WTC11 (cell line): ENCODE results near the gene ZNF699. TPM values are rescaled to one million over a fixed set of nuclear protein-coding genes. Genes with fewer than 3 reads are reported as not detected.

Source experiments
- ATAC-seq: fragments of 200-7000 bp; cut with Tn5 transposase; 2 replicates; pipeline ENCODE4 v1.10.0; 2021; ENCODE audit warnings: mild to moderate bottlenecking, moderate library complexity
- CTCF ChIA-PET: fragments of 300-600 bp; sonication (Branson Sonifier 250); formaldehyde crosslinking; loops from one replicate; lab custom pipeline; 2021; ENCODE audit warnings: antibody characterized with exemption; lab: Charles Lee
- POLR2A ChIA-PET: fragments of 350-600 bp; sonication (Branson Sonifier 250); formaldehyde crosslinking; loops from one replicate; lab custom pipeline; 2021; ENCODE audit warnings: antibody characterized with exemption; lab: Charles Lee
- DNase-seq: peaks from one replicate; pipeline ENCODE4 v3.0.0; 2021; ENCODE audit warnings: low spot score
- H3K27ac Mint-ChIP-seq: 2 replicates; pipeline ENCODE4 v1.8.0; 2021; ENCODE audit warnings: mixed read lengths
- H3K27me3 Mint-ChIP-seq: 2 replicates; pipeline ENCODE4 v1.8.0; 2021; ENCODE audit warnings: low read depth, mild to moderate bottlenecking, moderate library complexity, mixed read lengths
- H3K36me3 Mint-ChIP-seq: 2 replicates; pipeline ENCODE4 v1.8.0; 2021; ENCODE audit warnings: mixed read lengths
- H3K4me1 Mint-ChIP-seq: 2 replicates; pipeline ENCODE4 v1.8.0; 2022; ENCODE audit warnings: mixed read lengths
- H3K4me3 Mint-ChIP-seq: 2 replicates; pipeline ENCODE4 v1.8.0; 2021; ENCODE audit warnings: mild to moderate bottlenecking, moderate library complexity, mixed read lengths
- H3K9me3 Mint-ChIP-seq: 2 replicates; pipeline ENCODE4 v1.8.0; 2021; ENCODE audit warnings: mixed read lengths
- CBFB ChIP-seq: sonication (generic); formaldehyde crosslinking; IDR thresholded peaks from 2 replicates; pipeline ENCODE4 v1.8.1; 2022; ENCODE audit warnings: mild to moderate bottlenecking, low read depth, missing genetic modification reagents
- EMX1 ChIP-seq: fragments of 250-450 bp; sonication (Bioruptor Pico); IDR thresholded peaks from 2 replicates; pipeline ENCODE4 v1.8.0; 2021; ENCODE audit warnings: mild to moderate bottlenecking
- ETV6 ChIP-seq: sonication (generic); formaldehyde crosslinking; IDR thresholded peaks from 2 replicates; pipeline ENCODE4 v1.8.1; 2022; ENCODE audit warnings: mild to moderate bottlenecking, missing genetic modification reagents
- FOXJ3 ChIP-seq: sonication (generic); formaldehyde crosslinking; IDR thresholded peaks from 2 replicates; pipeline ENCODE4 v1.9.0; 2021; ENCODE audit warnings: missing genetic modification reagents, mild to moderate bottlenecking, borderline replicate concordance
- FOXP1 ChIP-seq: sonication (generic); formaldehyde crosslinking; IDR thresholded peaks from 2 replicates; pipeline ENCODE4 v1.8.0; 2022; ENCODE audit warnings: missing genetic modification reagents, mild to moderate bottlenecking, moderate library complexity, borderline replicate concordance
- GRHL2 ChIP-seq: fragments of 250-450 bp; sonication (Bioruptor Pico); IDR thresholded peaks from 2 replicates; pipeline ENCODE4 v1.8.0; 2022; ENCODE audit warnings: mild to moderate bottlenecking, moderate library complexity; ENCODE audit not compliant: insufficient replicate concordance, severe bottlenecking
- GTF2I ChIP-seq: fragments of 250-450 bp; sonication (Bioruptor Pico); conservative IDR thresholded peaks from 2 replicates; pipeline ENCODE4 v1.4.0; 2021; ENCODE audit warnings: mild to moderate bottlenecking
- IRF2 ChIP-seq: sonication (generic); formaldehyde crosslinking; IDR thresholded peaks from 2 replicates; pipeline ENCODE4 v1.8.0; 2022; ENCODE audit warnings: low read depth, missing genetic modification reagents, borderline replicate concordance
- JUN ChIP-seq: sonication (generic); formaldehyde crosslinking; IDR thresholded peaks from 2 replicates; pipeline ENCODE4 v1.8.0; 2023; ENCODE audit warnings: mild to moderate bottlenecking, missing genetic modification reagents
- NFATC4 ChIP-seq: fragments of 250-450 bp; sonication (Bioruptor Pico); IDR thresholded peaks from 2 replicates; pipeline ENCODE4 v1.9.0; 2021; ENCODE audit warnings: mild to moderate bottlenecking
- NR1H2 ChIP-seq: sonication (generic); formaldehyde crosslinking; IDR thresholded peaks from 2 replicates; pipeline ENCODE4 v1.9.0; 2021; ENCODE audit warnings: mild to moderate bottlenecking, moderate library complexity, missing genetic modification reagents
- NR2C2 ChIP-seq: sonication (generic); formaldehyde crosslinking; IDR thresholded peaks from 2 replicates; pipeline ENCODE4 v1.8.0; 2022; ENCODE audit warnings: mild to moderate bottlenecking, missing genetic modification reagents
- SOX15 ChIP-seq: fragments of 250-450 bp; sonication (Bioruptor Pico); IDR thresholded peaks from 2 replicates; pipeline ENCODE4 v1.9.0; 2021; ENCODE audit warnings: mild to moderate bottlenecking
- ZBTB21 ChIP-seq: sonication (generic); formaldehyde crosslinking; IDR thresholded peaks from 2 replicates; pipeline ENCODE4 v1.8.1; 2023; ENCODE audit warnings: mild to moderate bottlenecking, missing genetic modification reagents, borderline replicate concordance
- ZNF121 ChIP-seq: sonication (generic); formaldehyde crosslinking; IDR thresholded peaks from 2 replicates; pipeline ENCODE4 v1.8.0; 2023; ENCODE audit warnings: missing genetic modification reagents
- ZNF263 ChIP-seq: sonication (generic); formaldehyde crosslinking; IDR thresholded peaks from 2 replicates; pipeline ENCODE4 v1.8.1; 2022; ENCODE audit warnings: low read depth, mild to moderate bottlenecking, moderate library complexity, missing genetic modification reagents
- ZNF317 ChIP-seq: sonication (generic); formaldehyde crosslinking; IDR thresholded peaks from 2 replicates; pipeline ENCODE4 v1.8.1; 2023; ENCODE audit warnings: low read depth, mild to moderate bottlenecking, moderate library complexity, missing genetic modification reagents, borderline replicate concordance
- total RNA-seq: library from RNA; stranded (reverse); gene quantifications from 3 replicates; pipeline ENCODE4 v1.2.3, GENCODE V29; 2021
- TF ChIP-seq, protein P1 (sequence below): sonication (generic); formaldehyde crosslinking; IDR thresholded peaks from 2 replicates; pipeline ENCODE4 v1.8.1; 2022; ENCODE audit warnings: low read depth, missing genetic modification reagents, borderline replicate concordance
- TF ChIP-seq, protein P2 (sequence below): sonication (generic); formaldehyde crosslinking; IDR thresholded peaks from 2 replicates; pipeline ENCODE4 v1.8.1; 2023; ENCODE audit warnings: mild to moderate bottlenecking, missing genetic modification reagents
- TF ChIP-seq, protein P3 (sequence below): sonication (generic); formaldehyde crosslinking; IDR thresholded peaks from 2 replicates; pipeline ENCODE4 v1.8.0; 2023; ENCODE audit warnings: mild to moderate bottlenecking, missing genetic modification reagents
- TF ChIP-seq, protein P4 (sequence below): sonication (generic); formaldehyde crosslinking; IDR thresholded peaks from 2 replicates; pipeline ENCODE4 v1.8.1; 2023; ENCODE audit warnings: mild to moderate bottlenecking, missing genetic modification reagents, moderate library complexity
- TF ChIP-seq, protein P5 (sequence below): sonication (generic); formaldehyde crosslinking; IDR thresholded peaks from 2 replicates; pipeline ENCODE4 v1.8.0; 2023; ENCODE audit warnings: missing genetic modification reagents
- TF ChIP-seq, protein P6 (sequence below): fragments of 250-450 bp; sonication (Bioruptor Pico); IDR thresholded peaks from 2 replicates; pipeline ENCODE4 v1.9.0; 2021; ENCODE audit warnings: moderate library complexity, mild to moderate bottlenecking, inconsistent platforms, borderline replicate concordance
- TF ChIP-seq, protein P7 (sequence below): sonication (generic); formaldehyde crosslinking; IDR thresholded peaks from 2 replicates; pipeline ENCODE4 v1.8.1; 2022; ENCODE audit warnings: low read depth, mild to moderate bottlenecking, moderate library complexity, missing genetic modification reagents, borderline replicate concordance
- TF ChIP-seq, protein P8 (sequence below): sonication (generic); formaldehyde crosslinking; IDR thresholded peaks from 2 replicates; pipeline ENCODE4 v1.8.1; 2023; ENCODE audit warnings: mild to moderate bottlenecking, missing genetic modification reagents, moderate library complexity

Gene ZNF699
- total RNA-seq, 1 experiment from 2014 or later, result 5.9 TPM

DNA sequence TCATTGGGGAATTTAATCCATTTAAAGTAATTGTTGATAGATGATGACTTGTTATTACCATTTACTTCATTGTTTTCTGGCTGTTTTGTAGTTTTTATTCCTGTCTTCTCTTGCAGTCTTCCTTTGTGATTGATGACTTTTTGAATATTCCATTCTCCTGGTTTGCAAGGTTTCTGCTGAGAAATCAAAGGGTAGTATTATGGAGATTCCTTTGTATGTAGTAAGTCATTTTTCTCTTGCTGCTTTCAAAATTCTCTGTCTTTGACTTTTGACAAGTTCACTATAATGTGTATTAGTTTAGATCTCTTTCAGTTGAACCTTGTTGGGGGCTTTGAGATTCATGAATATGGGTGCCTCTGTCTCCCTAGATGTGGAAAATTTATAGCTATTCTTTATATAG is 20.4 kb upstream of the ZNF699 start (continued):
- TF ChIP-seq, protein P1, sequence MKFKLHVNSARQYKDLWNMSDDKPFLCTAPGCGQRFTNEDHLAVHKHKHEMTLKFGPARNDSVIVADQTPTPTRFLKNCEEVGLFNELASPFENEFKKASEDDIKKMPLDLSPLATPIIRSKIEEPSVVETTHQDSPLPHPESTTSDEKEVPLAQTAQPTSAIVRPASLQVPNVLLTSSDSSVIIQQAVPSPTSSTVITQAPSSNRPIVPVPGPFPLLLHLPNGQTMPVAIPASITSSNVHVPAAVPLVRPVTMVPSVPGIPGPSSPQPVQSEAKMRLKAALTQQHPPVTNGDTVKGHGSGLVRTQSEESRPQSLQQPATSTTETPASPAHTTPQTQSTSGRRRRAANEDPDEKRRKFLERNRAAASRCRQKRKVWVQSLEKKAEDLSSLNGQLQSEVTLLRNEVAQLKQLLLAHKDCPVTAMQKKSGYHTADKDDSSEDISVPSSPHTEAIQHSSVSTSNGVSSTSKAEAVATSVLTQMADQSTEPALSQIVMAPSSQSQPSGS (CRISPR knock-in tag), result no peak
- no peak for TF ChIP-seq ZNF121 (CRISPR knock-in tag)
- TF ChIP-seq IRF2, result no peak
- TF ChIP-seq, protein P2, sequence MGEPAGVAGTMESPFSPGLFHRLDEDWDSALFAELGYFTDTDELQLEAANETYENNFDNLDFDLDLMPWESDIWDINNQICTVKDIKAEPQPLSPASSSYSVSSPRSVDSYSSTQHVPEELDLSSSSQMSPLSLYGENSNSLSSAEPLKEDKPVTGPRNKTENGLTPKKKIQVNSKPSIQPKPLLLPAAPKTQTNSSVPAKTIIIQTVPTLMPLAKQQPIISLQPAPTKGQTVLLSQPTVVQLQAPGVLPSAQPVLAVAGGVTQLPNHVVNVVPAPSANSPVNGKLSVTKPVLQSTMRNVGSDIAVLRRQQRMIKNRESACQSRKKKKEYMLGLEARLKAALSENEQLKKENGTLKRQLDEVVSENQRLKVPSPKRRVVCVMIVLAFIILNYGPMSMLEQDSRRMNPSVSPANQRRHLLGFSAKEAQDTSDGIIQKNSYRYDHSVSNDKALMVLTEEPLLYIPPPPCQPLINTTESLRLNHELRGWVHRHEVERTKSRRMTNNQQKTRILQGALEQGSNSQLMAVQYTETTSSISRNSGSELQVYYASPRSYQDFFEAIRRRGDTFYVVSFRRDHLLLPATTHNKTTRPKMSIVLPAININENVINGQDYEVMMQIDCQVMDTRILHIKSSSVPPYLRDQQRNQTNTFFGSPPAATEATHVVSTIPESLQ (CRISPR knock-in tag), result no peak
- TF ChIP-seq, protein P3, sequence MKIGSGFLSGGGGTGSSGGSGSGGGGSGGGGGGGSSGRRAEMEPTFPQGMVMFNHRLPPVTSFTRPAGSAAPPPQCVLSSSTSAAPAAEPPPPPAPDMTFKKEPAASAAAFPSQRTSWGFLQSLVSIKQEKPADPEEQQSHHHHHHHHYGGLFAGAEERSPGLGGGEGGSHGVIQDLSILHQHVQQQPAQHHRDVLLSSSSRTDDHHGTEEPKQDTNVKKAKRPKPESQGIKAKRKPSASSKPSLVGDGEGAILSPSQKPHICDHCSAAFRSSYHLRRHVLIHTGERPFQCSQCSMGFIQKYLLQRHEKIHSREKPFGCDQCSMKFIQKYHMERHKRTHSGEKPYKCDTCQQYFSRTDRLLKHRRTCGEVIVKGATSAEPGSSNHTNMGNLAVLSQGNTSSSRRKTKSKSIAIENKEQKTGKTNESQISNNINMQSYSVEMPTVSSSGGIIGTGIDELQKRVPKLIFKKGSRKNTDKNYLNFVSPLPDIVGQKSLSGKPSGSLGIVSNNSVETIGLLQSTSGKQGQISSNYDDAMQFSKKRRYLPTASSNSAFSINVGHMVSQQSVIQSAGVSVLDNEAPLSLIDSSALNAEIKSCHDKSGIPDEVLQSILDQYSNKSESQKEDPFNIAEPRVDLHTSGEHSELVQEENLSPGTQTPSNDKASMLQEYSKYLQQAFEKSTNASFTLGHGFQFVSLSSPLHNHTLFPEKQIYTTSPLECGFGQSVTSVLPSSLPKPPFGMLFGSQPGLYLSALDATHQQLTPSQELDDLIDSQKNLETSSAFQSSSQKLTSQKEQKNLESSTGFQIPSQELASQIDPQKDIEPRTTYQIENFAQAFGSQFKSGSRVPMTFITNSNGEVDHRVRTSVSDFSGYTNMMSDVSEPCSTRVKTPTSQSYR (CRISPR knock-in tag), result no peak
- no peak for TF ChIP-seq NFATC4 (CRISPR knock-in tag)
- TF ChIP-seq, protein P4, sequence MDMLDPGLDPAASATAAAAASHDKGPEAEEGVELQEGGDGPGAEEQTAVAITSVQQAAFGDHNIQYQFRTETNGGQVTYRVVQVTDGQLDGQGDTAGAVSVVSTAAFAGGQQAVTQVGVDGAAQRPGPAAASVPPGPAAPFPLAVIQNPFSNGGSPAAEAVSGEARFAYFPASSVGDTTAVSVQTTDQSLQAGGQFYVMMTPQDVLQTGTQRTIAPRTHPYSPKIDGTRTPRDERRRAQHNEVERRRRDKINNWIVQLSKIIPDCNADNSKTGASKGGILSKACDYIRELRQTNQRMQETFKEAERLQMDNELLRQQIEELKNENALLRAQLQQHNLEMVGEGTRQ (CRISPR knock-in tag), result no peak
- TF ChIP-seq NR2C2 (CRISPR knock-in tag), result no peak
- no peak for TF ChIP-seq ZNF317 (CRISPR knock-in tag)
- TF ChIP-seq NR1H2 (CRISPR knock-in tag), result no peak
- no peak for TF ChIP-seq GRHL2 (CRISPR knock-in tag)
- no peak for TF ChIP-seq FOXJ3 (CRISPR knock-in tag)
- TF ChIP-seq ZBTB21 (CRISPR knock-in tag), result no peak
- TF ChIP-seq, protein P5, sequence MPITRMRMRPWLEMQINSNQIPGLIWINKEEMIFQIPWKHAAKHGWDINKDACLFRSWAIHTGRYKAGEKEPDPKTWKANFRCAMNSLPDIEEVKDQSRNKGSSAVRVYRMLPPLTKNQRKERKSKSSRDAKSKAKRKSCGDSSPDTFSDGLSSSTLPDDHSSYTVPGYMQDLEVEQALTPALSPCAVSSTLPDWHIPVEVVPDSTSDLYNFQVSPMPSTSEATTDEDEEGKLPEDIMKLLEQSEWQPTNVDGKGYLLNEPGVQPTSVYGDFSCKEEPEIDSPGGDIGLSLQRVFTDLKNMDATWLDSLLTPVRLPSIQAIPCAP (CRISPR knock-in tag), result no peak

DNA sequence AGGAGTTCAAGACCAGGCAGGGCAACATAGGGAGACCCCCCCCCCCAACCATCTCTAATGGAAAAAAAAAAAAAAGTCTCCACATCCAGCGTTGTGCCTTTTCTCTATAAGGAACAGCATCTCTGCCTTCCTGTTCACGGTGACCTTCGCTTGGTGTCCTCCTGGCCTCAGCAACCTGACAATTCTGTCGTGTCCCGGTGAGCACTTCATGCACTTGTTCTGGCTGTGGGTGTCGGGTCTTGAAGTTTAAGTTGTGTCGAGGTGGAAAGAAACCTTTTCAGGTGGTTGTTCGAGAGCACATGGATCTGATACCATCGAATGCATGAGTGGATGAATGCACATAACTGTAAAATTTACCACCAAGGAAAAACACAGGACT is 14.9 kb upstream of the ZNF699 start:
- Mint-ChIP-seq H3K9me3 (peaks cover 55% of the 10 kb centered on the region), H3K27ac (peak overlapping the region; percentile 63; the same call in 1 of the 2 replicates), H3K4me1 (peaks cover 4% of the 10 kb centered on the region; the same call in 1 of the 2 replicates), H3K27me3 (peaks cover 10% of the 10 kb centered on the region), H3K36me3 (peaks cover 52% of the 10 kb centered on the region), H3K4me3 (peak overlapping the region; percentile 82)
- no peak for ATAC-seq
- no peak for DNase-seq
- ChIA-PET POLR2A (no interaction called here), CTCF (no interaction called here)
- TF ChIP-seq NR2C2 (CRISPR knock-in tag), result no peak
- TF ChIP-seq ZNF263 (CRISPR knock-in tag), result no peak
- no peak for TF ChIP-seq CBFB (CRISPR knock-in tag)
- TF ChIP-seq ETV6 (CRISPR knock-in tag), result no peak
- TF ChIP-seq, protein P6, sequence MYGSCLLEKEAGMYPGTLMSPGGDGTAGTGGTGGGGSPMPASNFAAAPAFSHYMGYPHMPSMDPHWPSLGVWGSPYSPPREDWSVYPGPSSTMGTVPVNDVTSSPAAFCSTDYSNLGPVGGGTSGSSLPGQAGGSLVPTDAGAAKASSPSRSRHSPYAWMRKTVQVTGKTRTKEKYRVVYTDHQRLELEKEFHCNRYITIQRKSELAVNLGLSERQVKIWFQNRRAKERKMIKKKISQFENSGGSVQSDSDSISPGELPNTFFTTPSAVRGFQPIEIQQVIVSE (CRISPR knock-in tag), result no peak
- TF ChIP-seq SOX15 (CRISPR knock-in tag), result no peak
- TF ChIP-seq GTF2I (CRISPR knock-in tag), result no peak
- TF ChIP-seq JUN (CRISPR knock-in tag), result no peak
- no peak for TF ChIP-seq EMX1 (CRISPR knock-in tag)
- no peak for TF ChIP-seq FOXP1 (CRISPR knock-in tag)
- TF ChIP-seq, protein P7, sequence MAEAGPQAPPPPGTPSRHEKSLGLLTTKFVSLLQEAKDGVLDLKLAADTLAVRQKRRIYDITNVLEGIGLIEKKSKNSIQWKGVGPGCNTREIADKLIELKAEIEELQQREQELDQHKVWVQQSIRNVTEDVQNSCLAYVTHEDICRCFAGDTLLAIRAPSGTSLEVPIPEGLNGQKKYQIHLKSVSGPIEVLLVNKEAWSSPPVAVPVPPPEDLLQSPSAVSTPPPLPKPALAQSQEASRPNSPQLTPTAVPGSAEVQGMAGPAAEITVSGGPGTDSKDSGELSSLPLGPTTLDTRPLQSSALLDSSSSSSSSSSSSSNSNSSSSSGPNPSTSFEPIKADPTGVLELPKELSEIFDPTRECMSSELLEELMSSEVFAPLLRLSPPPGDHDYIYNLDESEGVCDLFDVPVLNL (CRISPR knock-in tag), result no peak
- TF ChIP-seq, protein P8, sequence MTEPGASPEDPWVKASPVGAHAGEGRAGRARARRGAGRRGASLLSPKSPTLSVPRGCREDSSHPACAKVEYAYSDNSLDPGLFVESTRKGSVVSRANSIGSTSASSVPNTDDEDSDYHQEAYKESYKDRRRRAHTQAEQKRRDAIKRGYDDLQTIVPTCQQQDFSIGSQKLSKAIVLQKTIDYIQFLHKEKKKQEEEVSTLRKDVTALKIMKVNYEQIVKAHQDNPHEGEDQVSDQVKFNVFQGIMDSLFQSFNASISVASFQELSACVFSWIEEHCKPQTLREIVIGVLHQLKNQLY, result no peak
